WI38 (cell line): ENCODE data around the gene DISC1.
A peak's percentile ranks its signal among the peaks of the same experiment; 100 is the strongest.

Experiments used
- H3K4me3 ChIP-seq: 2 replicates; pipeline ENCODE4 v1.5.1; 2011; ENCODE audit warnings: low read depth, mild to moderate bottlenecking, control low read depth, low read length
- CTCF ChIP-seq: IDR thresholded peaks from 2 replicates; pipeline ENCODE4 v1.5.1; 2012; ENCODE audit warnings: low read depth, mild to moderate bottlenecking, control low read depth, low read length

The DISC1 gene

GRCh38 chr1:231800108-231800507 lies 173.5 kb downstream of the DISC1 start:
- TF ChIP-seq CTCF: no peak
- no peak overlapping the region for H3K4me3 ChIP-seq

- H3K4me3 ChIP-seq: no peak overlapping the region
- TF ChIP-seq CTCF: no peak
These were observed 174.5 kb downstream of the DISC1 start for GRCh38 chr1:231801042-231801585.

- no peak for TF ChIP-seq CTCF
- no peak overlapping the region for H3K4me3 ChIP-seq
These were observed 176.8 kb downstream of the DISC1 start for GRCh38 chr1:231803353-231803752.

GRCh38 chr1:231806623-231807495 lies 180.3 kb downstream of the DISC1 start:
- TF ChIP-seq CTCF: peak; percentile 53
- no peak overlapping the region for H3K4me3 ChIP-seq

- H3K4me3 ChIP-seq: no peak overlapping the region
- TF ChIP-seq CTCF: no peak
These were observed 181.0 kb downstream of the DISC1 start for GRCh38 chr1:231807541-231807940.

GRCh38 chr1:231808116-231808515 lies 181.5 kb downstream of the DISC1 start:
- H3K4me3 ChIP-seq: no peak overlapping the region
- no peak for TF ChIP-seq CTCF

- H3K4me3 ChIP-seq: no peak overlapping the region
- TF ChIP-seq CTCF: no peak
These were observed 182.4 kb downstream of the DISC1 start for GRCh38 chr1:231808990-231809389.
